Stomach (tissue), 4 donors: ENCODE results near the gene KHK.

Source experiments
- CTCF ChIP-seq, 7 experiments: fragments of 450-650 bp in 4 of 7; fragments of 200-600 bp in 3 of 7; sonication (generic) in 3 of 7; IDR thresholded peaks; one replicate each; pipeline ENCODE4 v1.5.1; 2016 to 2019; ENCODE audit warnings: antibody characterized with exemption in 7 of 7, control low read depth in 2 of 7, mild to moderate bottlenecking in 1 of 7
- EP300 ChIP-seq: sonication (generic); formaldehyde crosslinking; IDR thresholded peaks from one replicate; pipeline ENCODE4 v1.6.1; 2017; ENCODE audit warnings: antibody characterized with exemption
- POLR2A ChIP-seq, 4 donors: fragments of 450-650 bp; IDR thresholded peaks; one replicate each; pipeline ENCODE4 v1.6.1; 2016; ENCODE audit warnings: antibody characterized with exemption in 4 of 4, control low read depth in 2 of 4, mild to moderate bottlenecking in 1 of 4, moderate library complexity in 1 of 4

DNA sequence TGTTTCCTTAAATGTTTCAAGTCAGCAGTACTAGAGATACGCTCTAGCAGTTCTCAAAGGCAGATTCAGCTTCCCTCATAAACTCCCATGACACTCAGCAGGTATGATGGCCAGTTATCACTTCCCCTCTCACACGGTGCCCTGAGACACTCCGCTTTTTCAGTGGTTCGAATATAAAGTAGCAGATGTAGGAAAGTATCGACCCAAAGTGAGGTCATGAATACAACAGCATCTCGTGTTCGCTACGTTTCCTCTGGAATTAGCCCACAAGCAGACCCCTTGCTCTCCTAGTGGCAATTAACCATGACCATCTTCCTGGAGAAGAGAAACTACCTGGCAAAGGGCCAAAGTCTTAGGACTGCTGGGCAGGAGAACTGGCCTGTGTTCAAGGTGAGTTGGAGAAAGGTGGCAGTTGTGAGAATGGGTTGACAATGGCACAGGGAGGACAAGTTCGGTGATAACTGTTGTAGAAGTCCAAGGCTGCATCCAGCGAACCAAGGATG, 44.4 kb upstream of the KHK start:
- TF ChIP-seq CTCF (IDR thresholded peaks at IDR 0.05) (no peak), POLR2A (IDR thresholded peaks at IDR 0.05) (no peak), EP300 (no peak)
